Measurements from ENCODE around the gene NTRK1.

The NTRK1 gene

GRCh38 chr1:156860628-156861423, at the start of gene NTRK1:
NTRK1 (plus strand) TSS chr1:156860865; CDS start chr1:156860935, 70 bp downstream.
- Histone ChIP-seq H3K4me1 (ENCODE audit: control insufficient read depth, insufficient read depth, low read length) (no peaks in the 10 kb centered on the region), H3K9me3 (ENCODE audit: control insufficient read depth, insufficient read depth, low read length) (no peaks in the 10 kb centered on the region), H3K27me3 (ENCODE audit: control insufficient read depth, insufficient read depth, low read length) (peaks cover 98% of the 10 kb centered on the region), H3K36me3 (ENCODE audit: control insufficient read depth, insufficient read depth, low read length) (no peaks in the 10 kb centered on the region), H3K27ac (ENCODE audit: low read depth, low read length) (no peak within 1 kb of the TSS), H3K4me3 (ENCODE audit: low read depth, low read length) (peak within 1 kb of the TSS; percentile 51), H3K9ac (ENCODE audit: low read depth, low read length) (no peak within 1 kb of the TSS)

DNA sequence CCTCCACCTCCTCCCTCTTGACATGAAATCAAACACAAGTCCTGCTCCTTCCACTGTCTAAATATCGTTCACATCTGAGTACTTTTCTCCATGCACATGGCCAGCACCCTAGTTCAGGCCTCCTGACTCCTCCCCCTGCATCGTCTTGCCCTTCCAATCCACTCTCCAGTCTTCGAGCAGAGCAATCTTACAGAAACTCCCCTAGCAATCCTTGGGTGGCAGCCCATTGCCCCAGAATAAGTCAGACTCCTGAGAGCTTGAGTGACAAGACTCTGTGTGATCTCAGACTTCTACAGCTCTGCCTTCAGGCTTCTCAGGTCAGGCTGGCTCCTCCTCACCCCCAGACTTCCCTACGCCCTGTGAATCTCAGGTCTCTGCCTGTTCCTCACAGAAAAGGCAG, 49.5 kb upstream of the NTRK1 start:
- Histone ChIP-seq H3K9me3 (ENCODE audit: control insufficient read depth, insufficient read depth, low read length) (no peaks in the 10 kb centered on the region), H3K27ac (ENCODE audit: low read depth, low read length) (no peak overlapping the region), H3K4me3 (ENCODE audit: low read depth, low read length) (no peak overlapping the region), H3K36me3 (ENCODE audit: control insufficient read depth, insufficient read depth, low read length) (no peaks in the 10 kb centered on the region), H3K27me3 (ENCODE audit: control insufficient read depth, insufficient read depth, low read length) (peaks cover 44% of the 10 kb centered on the region), H3K9ac (ENCODE audit: low read depth, low read length) (no peak overlapping the region), H3K4me1 (ENCODE audit: control insufficient read depth, insufficient read depth, low read length) (peaks cover 8% of the 10 kb centered on the region; the same call in 1 of the 2 replicates)

DNA sequence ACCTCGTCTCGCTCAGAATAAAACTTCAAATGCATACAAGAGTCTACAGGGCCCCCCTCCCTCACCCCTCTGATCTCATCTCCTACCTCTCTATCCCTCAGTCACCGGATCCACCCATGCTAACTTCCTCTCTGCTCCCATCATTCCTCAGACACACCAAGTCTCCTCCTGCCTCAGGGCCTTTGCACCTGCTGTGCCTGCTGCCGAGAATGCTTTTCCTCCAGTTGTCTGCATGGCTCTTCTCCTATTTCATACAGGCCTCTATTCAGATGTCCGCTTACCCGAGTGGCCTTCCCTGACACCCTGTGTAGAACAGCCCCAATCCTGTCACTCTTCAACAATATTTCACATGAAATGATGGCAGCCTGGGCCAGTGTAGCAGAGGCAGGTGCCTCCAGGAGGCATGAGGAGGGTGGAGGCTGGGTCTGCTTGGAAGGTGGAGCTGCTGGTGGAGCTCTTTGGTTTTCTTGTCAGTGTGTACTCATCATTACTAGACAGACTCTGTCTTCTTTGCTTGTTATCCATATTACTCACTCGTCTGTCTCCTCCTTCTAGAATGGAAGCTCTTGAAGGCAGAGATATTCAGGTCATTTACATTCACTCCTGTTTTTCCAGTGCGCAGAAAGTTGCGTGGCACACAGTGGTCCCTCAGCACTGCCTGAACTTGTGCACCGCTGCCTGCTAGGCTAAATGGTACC, 48.2 kb upstream of the NTRK1 start:
- H3K9ac ChIP-seq (ENCODE audit: low read depth, low read length) = no peak overlapping the region
- H3K4me1 ChIP-seq (ENCODE audit: control insufficient read depth, insufficient read depth, low read length) = peaks cover 8% of the 10 kb centered on the region; the same call in 1 of the 2 replicates
- H3K4me3 ChIP-seq (ENCODE audit: low read depth, low read length) = no peak overlapping the region
- H3K9me3 ChIP-seq (ENCODE audit: control insufficient read depth, insufficient read depth, low read length) = no peaks in the 10 kb centered on the region
- H3K27me3 ChIP-seq (ENCODE audit: control insufficient read depth, insufficient read depth, low read length) = peaks cover 45% of the 10 kb centered on the region
- no peaks in the 10 kb centered on the region for H3K36me3 ChIP-seq (ENCODE audit: control insufficient read depth, insufficient read depth, low read length)
- H3K27ac ChIP-seq (ENCODE audit: low read depth, low read length) = no peak overlapping the region

- Histone ChIP-seq H3K27ac (ENCODE audit: low read depth, low read length) (no peak overlapping the region), H3K27me3 (ENCODE audit: control insufficient read depth, insufficient read depth, low read length) (peaks cover 45% of the 10 kb centered on the region), H3K4me3 (ENCODE audit: low read depth, low read length) (peak overlapping the region; percentile 61), H3K9me3 (ENCODE audit: control insufficient read depth, insufficient read depth, low read length) (no peaks in the 10 kb centered on the region), H3K4me1 (ENCODE audit: control insufficient read depth, insufficient read depth, low read length) (peaks cover 8% of the 10 kb centered on the region; the same call in 1 of the 2 replicates), H3K9ac (ENCODE audit: low read depth, low read length) (peak overlapping the region; percentile 54), H3K36me3 (ENCODE audit: control insufficient read depth, insufficient read depth, low read length) (no peaks in the 10 kb centered on the region)
Observed at GRCh38 chr1:156813298-156813697, 47.4 kb upstream of the NTRK1 start.

GRCh38 chr1:156813750-156814570, 46.7 kb upstream of the NTRK1 start:
- peaks cover 8% of the 10 kb centered on the region; the same call in 1 of the 2 replicates for H3K4me1 ChIP-seq (ENCODE audit: control insufficient read depth, insufficient read depth, low read length)
- H3K27me3 ChIP-seq (ENCODE audit: control insufficient read depth, insufficient read depth, low read length) = peaks cover 45% of the 10 kb centered on the region
- no peaks in the 10 kb centered on the region for H3K9me3 ChIP-seq (ENCODE audit: control insufficient read depth, insufficient read depth, low read length)
- H3K4me3 ChIP-seq (ENCODE audit: low read depth, low read length) = peak overlapping the region; percentile 61
- no peak overlapping the region for H3K27ac ChIP-seq (ENCODE audit: low read depth, low read length)
- H3K36me3 ChIP-seq (ENCODE audit: control insufficient read depth, insufficient read depth, low read length) = no peaks in the 10 kb centered on the region
- H3K9ac ChIP-seq (ENCODE audit: low read depth, low read length) = peak overlapping the region; percentile 54

DNA sequence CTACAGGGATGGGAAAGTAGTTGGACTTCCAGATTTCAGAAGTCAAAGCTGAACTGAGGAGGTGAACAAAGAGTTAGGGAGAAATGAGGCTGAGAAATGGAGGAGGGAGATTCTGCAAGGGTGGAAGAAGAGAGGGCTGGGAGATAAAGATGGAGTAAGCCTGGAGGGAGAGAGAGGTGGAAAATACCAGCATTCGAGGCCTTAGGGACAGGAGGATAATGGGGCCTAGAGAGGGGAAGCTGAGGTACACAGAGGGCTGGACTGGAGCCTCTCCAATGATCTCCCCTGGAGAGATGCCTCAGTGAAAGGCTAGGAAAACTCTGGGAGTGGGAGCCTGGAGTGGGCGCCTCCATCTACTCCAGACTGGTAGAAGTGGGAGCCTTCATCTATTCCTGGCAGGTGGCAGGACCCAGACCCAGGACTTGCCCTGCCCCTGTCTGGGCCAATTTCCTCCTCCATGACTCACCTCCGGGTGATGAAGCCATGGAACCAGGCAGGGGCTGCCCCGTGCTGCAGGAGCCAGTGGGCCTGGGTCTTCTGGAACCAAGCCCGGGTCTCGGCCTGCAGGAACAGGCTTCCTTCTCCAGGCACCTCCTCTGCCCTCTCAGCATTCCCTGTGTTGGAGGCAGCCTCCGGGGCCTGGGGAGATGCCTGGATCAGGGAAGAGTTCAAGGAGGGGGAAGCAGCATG, 45.9 kb upstream of the NTRK1 start:
- Histone ChIP-seq H3K27ac (ENCODE audit: low read depth, low read length) (no peak overlapping the region), H3K4me1 (ENCODE audit: control insufficient read depth, insufficient read depth, low read length) (peaks cover 8% of the 10 kb centered on the region; the same call in 1 of the 2 replicates), H3K9me3 (ENCODE audit: control insufficient read depth, insufficient read depth, low read length) (no peaks in the 10 kb centered on the region), H3K4me3 (ENCODE audit: low read depth, low read length) (no peak overlapping the region), H3K27me3 (ENCODE audit: control insufficient read depth, insufficient read depth, low read length) (peaks cover 45% of the 10 kb centered on the region), H3K9ac (ENCODE audit: low read depth, low read length) (no peak overlapping the region; the same call in 1 of the 2 replicates), H3K36me3 (ENCODE audit: control insufficient read depth, insufficient read depth, low read length) (no peaks in the 10 kb centered on the region)

- no peak overlapping the region for H3K9ac ChIP-seq (ENCODE audit: low read depth, low read length)
- H3K4me3 ChIP-seq (ENCODE audit: low read depth, low read length) = no peak overlapping the region
- H3K36me3 ChIP-seq (ENCODE audit: control insufficient read depth, insufficient read depth, low read length) = no peaks in the 10 kb centered on the region
- H3K27ac ChIP-seq (ENCODE audit: low read depth, low read length) = no peak overlapping the region
- H3K9me3 ChIP-seq (ENCODE audit: control insufficient read depth, insufficient read depth, low read length) = no peaks in the 10 kb centered on the region
- H3K27me3 ChIP-seq (ENCODE audit: control insufficient read depth, insufficient read depth, low read length) = peaks cover 45% of the 10 kb centered on the region
- H3K4me1 ChIP-seq (ENCODE audit: control insufficient read depth, insufficient read depth, low read length) = peaks cover 8% of the 10 kb centered on the region; the same call in 1 of the 2 replicates
Observed at GRCh38 chr1:156815307-156815826, 45.3 kb upstream of the NTRK1 start.

DNA sequence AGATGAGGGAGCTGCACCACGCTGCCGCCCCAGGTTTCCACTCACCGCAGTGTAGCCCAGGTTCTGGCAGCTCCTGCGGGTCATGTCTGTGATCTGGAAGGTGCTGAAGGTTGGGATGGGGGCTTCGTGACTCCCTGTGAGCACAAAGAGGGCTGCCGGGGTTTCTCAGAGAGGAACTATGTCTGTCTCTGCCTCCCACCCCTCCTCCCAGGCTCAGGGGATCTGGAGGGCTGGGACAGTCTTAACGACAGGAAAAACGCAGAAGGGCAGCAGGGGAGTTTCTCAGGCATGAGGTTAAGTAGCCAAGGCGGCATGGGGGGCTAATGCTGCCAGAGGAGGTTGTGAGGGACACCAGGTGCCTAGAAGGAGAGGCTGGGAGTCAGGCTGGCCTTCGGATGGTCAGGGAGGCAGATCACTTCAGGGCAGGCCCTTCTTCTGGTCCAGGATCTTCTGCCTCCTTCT, 44.7 kb upstream of the NTRK1 start:
- H3K9ac ChIP-seq (ENCODE audit: low read depth, low read length) = no peak overlapping the region
- peaks cover 45% of the 10 kb centered on the region for H3K27me3 ChIP-seq (ENCODE audit: control insufficient read depth, insufficient read depth, low read length)
- no peak overlapping the region for H3K4me3 ChIP-seq (ENCODE audit: low read depth, low read length)
- H3K36me3 ChIP-seq (ENCODE audit: control insufficient read depth, insufficient read depth, low read length) = no peaks in the 10 kb centered on the region
- H3K27ac ChIP-seq (ENCODE audit: low read depth, low read length) = no peak overlapping the region
- H3K4me1 ChIP-seq (ENCODE audit: control insufficient read depth, insufficient read depth, low read length) = peaks cover 8% of the 10 kb centered on the region; the same call in 1 of the 2 replicates
- H3K9me3 ChIP-seq (ENCODE audit: control insufficient read depth, insufficient read depth, low read length) = no peaks in the 10 kb centered on the region

- Histone ChIP-seq H3K27me3 (ENCODE audit: control insufficient read depth, insufficient read depth, low read length) (peaks cover 50% of the 10 kb centered on the region), H3K36me3 (ENCODE audit: control insufficient read depth, insufficient read depth, low read length) (no peaks in the 10 kb centered on the region), H3K4me3 (ENCODE audit: low read depth, low read length) (no peak within 1 kb of the TSS), H3K9ac (ENCODE audit: low read depth, low read length) (no peak within 1 kb of the TSS), H3K27ac (ENCODE audit: low read depth, low read length) (no peak within 1 kb of the TSS), H3K9me3 (ENCODE audit: control insufficient read depth, insufficient read depth, low read length) (no peaks in the 10 kb centered on the region), H3K4me1 (ENCODE audit: control insufficient read depth, insufficient read depth, low read length) (peaks cover 8% of the 10 kb centered on the region; the same call in 1 of the 2 replicates)
Observed at GRCh38 chr1:156816561-156817328, 43.9 kb upstream of the NTRK1 start, which contains the start of gene SH2D2A. SH2D2A (minus strand) TSS chr1:156816848; CDS start chr1:156816708, 140 bp downstream.

All from HUES48 (cell line).